GM23338 (cell line): ENCODE results near the gene BICDL2. TPM values are rescaled to one million over a fixed set of nuclear protein-coding genes. Genes with fewer than 3 reads are reported as not detected.
A peak's percentile ranks its signal among the peaks of the same experiment; 100 is the strongest.

Source experiments
- ATAC-seq: fragments of 200-7000 bp; cut with Tn5 transposase; 3 replicates; pipeline ENCODE4 v1.9.1; 2020
- DNase-seq: peaks from one replicate; pipeline ENCODE4 v3.0.0-alpha.2; 2015; ENCODE audit warnings: low spot score
- H2AFZ ChIP-seq: fragments of 200-600 bp; sonication (generic); 2 replicates; pipeline ENCODE4 v1.8.0; 2016; ENCODE audit warnings: antibody characterized with exemption, mild to moderate bottlenecking, moderate library complexity
- H3F3A ChIP-seq: fragments of 200-600 bp; sonication (generic); replicated peaks from 2 replicates; pipeline ENCODE4 v1.8.0; 2017; ENCODE audit warnings: antibody characterized with exemption, mixed run types, low read depth
- H3K27ac ChIP-seq: fragments of 200-600 bp; sonication (generic); 2 replicates; pipeline ENCODE4 v1.6.1; 2016; ENCODE audit warnings: low read depth
- H3K27me3 ChIP-seq: fragments of 200-600 bp; sonication (generic); 2 replicates; pipeline ENCODE4 v1.8.0; 2016; ENCODE audit warnings: mild to moderate bottlenecking, mixed run types, moderate library complexity; ENCODE audit not compliant: insufficient read depth
- H3K36me3 ChIP-seq: fragments of 200-600 bp; sonication (generic); 2 replicates; pipeline ENCODE4 v1.8.0; 2016; ENCODE audit warnings: mild to moderate bottlenecking; ENCODE audit not compliant: insufficient read depth
- H3K4me1 ChIP-seq: fragments of 200-600 bp; sonication (generic); 2 replicates; pipeline ENCODE4 v1.8.0; 2016; ENCODE audit warnings: mild to moderate bottlenecking, moderate library complexity; ENCODE audit not compliant: insufficient read depth
- H3K4me2 ChIP-seq: fragments of 200-600 bp; sonication (generic); 2 replicates; pipeline ENCODE4 v1.7.1; 2017; ENCODE audit warnings: mixed run types
- H3K4me3 ChIP-seq: fragments of 200-600 bp; sonication (generic); 2 replicates; pipeline ENCODE4 v1.6.1; 2016; ENCODE audit warnings: mixed run types
- H3K79me2 ChIP-seq: fragments of 200-600 bp; sonication (generic); replicated peaks from 2 replicates; pipeline ENCODE4 v1.8.0; 2017; ENCODE audit warnings: mild to moderate bottlenecking; ENCODE audit not compliant: insufficient read depth
- H3K9me2 ChIP-seq: fragments of 200-600 bp; sonication (generic); 2 replicates; pipeline ENCODE4 v1.8.0; 2017; ENCODE audit not compliant: insufficient read depth
- H4K20me1 ChIP-seq: fragments of 200-600 bp; sonication (generic); replicated peaks from 2 replicates; pipeline ENCODE4 v1.8.0; 2017; ENCODE audit warnings: mild to moderate bottlenecking; ENCODE audit not compliant: insufficient read depth
- H3K27ac Mint-ChIP-seq: 2 replicates; pipeline ENCODE4 v1.8.0; 2020; ENCODE audit warnings: inconsistent platforms, mild to moderate bottlenecking, moderate library complexity, mixed read lengths
- H3K27me3 Mint-ChIP-seq: 3 replicates; pipeline ENCODE4 v1.8.0; 2022; ENCODE audit warnings: low read depth, mild to moderate bottlenecking, moderate library complexity, mixed read lengths, inconsistent platforms; ENCODE audit not compliant: insufficient read depth, poor library complexity
- H3K36me3 Mint-ChIP-seq: 3 replicates; pipeline ENCODE4 v1.8.0; 2021; ENCODE audit warnings: low read depth, mild to moderate bottlenecking, inconsistent platforms, moderate library complexity, mixed read lengths
- H3K4me1 Mint-ChIP-seq: 3 replicates; pipeline ENCODE4 v1.8.0; 2020; ENCODE audit warnings: mild to moderate bottlenecking, inconsistent platforms, mixed read lengths
- H3K4me3 Mint-ChIP-seq: 3 replicates; pipeline ENCODE4 v1.8.0; 2021; ENCODE audit warnings: moderate library complexity, mild to moderate bottlenecking, inconsistent platforms, mixed read lengths
- H3K9me3 Mint-ChIP-seq: 3 replicates; pipeline ENCODE4 v1.8.0; 2020; ENCODE audit warnings: moderate library complexity, mild to moderate bottlenecking, inconsistent platforms, mixed read lengths
- CREB1 ChIP-seq: fragments of 250-450 bp; sonication (Bioruptor Pico); IDR thresholded peaks from 2 replicates; pipeline ENCODE4 v1.5.0; 2020; ENCODE audit warnings: low read depth, mild to moderate bottlenecking, moderate library complexity
- EZH2phosphoT487 ChIP-seq: fragments of 200-600 bp; sonication (generic); IDR thresholded peaks from one replicate; pipeline ENCODE4 v1.8.1; 2018; ENCODE audit warnings: antibody characterized with exemption; ENCODE audit not compliant: unreplicated experiment
- JUNB ChIP-seq: IDR thresholded peaks from one replicate; pipeline ENCODE4 v1.6.1; 2016; ENCODE audit warnings: antibody characterized with exemption; ENCODE audit not compliant: unreplicated experiment
- NANOG ChIP-seq: IDR thresholded peaks from 2 replicates; pipeline ENCODE4 v1.6.1; 2016; ENCODE audit warnings: antibody characterized with exemption, borderline replicate concordance
- POLR2AphosphoS5 ChIP-seq: IDR thresholded peaks from 2 replicates; pipeline ENCODE4 v1.6.1; 2016; ENCODE audit warnings: antibody characterized with exemption, low read depth
- STAT1 ChIP-seq: IDR thresholded peaks from one replicate; pipeline ENCODE4 v1.6.1; 2016; ENCODE audit warnings: antibody characterized with exemption; ENCODE audit not compliant: unreplicated experiment
- ZNF114 ChIP-seq: fragments of 250-450 bp; sonication (Bioruptor Pico); IDR thresholded peaks from 2 replicates; pipeline ENCODE4 v1.5.0; 2020; ENCODE audit warnings: mild to moderate bottlenecking, moderate library complexity
- ZNF331 ChIP-seq: fragments of 250-450 bp; sonication (Bioruptor Pico); IDR thresholded peaks from 2 replicates; pipeline ENCODE4 v1.5.0; 2020; ENCODE audit warnings: low read depth, mild to moderate bottlenecking, moderate library complexity
- polyA plus RNA-seq: library from polyadenylated mRNA; unstranded; fragments of >200 nt; fragmentation: Nextera tagmentation; extraction: Ambion mirVana; gene quantifications from 2 replicates; pipeline ENCODE4 v1.2.1, GENCODE V29; 2016
- total RNA-seq: library from RNA; depleted of rRNA; stranded (reverse); fragments of >200 nt; shearing (Covaris generic); gene quantifications from 2 replicates; pipeline ENCODE4 v1.2.3, GENCODE V29; 2014
- TF ChIP-seq, protein P1 (sequence below): fragments of 250-450 bp; sonication (Bioruptor Pico); IDR thresholded peaks from 2 replicates; pipeline ENCODE4 v1.5.0; 2020; ENCODE audit warnings: mild to moderate bottlenecking, moderate library complexity
- TF ChIP-seq, protein P2 (sequence below): IDR thresholded peaks from 2 replicates; pipeline ENCODE4 v1.6.1; 2016; ENCODE audit warnings: antibody characterized with exemption

BICDL2 gene
- total and polyA plus RNA-seq, 2 experiments from 2014 or later: 12.7 to 18.4 TPM

- no peak for DNase-seq
- Mint-ChIP-seq H3K9me3 (peaks cover 4% of the 10 kb centered on the region), H3K4me1 (peaks cover 31% of the 10 kb centered on the region), H3K36me3 (peaks cover 28% of the 10 kb centered on the region), H3K27ac (no peak overlapping the region), H3K27me3 (peaks cover 29% of the 10 kb centered on the region), H3K4me3 (no peak overlapping the region)
- Histone ChIP-seq H3K9me2 (no peaks in the 10 kb centered on the region), H3K27ac (no peak overlapping the region), H4K20me1 (peaks cover 17% of the 10 kb centered on the region), H3K4me3 (no peak overlapping the region), H2AFZ (no peak overlapping the region), H3K27me3 (peaks cover 16% of the 10 kb centered on the region), H3K4me1 (peaks cover 32% of the 10 kb centered on the region), H3F3A (peaks cover 34% of the 10 kb centered on the region), H3K36me3 (no peaks in the 10 kb centered on the region), H3K4me2 (no peak overlapping the region), H3K79me2 (no peaks in the 10 kb centered on the region)
- TF ChIP-seq CREB1 (CRISPR knock-in tag) (no peak), JUNB (no peak), ZNF114 (CRISPR knock-in tag) (no peak)
- no peak for ATAC-seq
Measured at GRCh38 chr16:3032624-3033023, 4.1 kb downstream of the BICDL2 start.

- no peak for DNase-seq
- H3F3A ChIP-seq: peaks cover 37% of the 10 kb centered on the region
- H3K27me3 Mint-ChIP-seq: peaks cover 24% of the 10 kb centered on the region
- no peaks in the 10 kb centered on the region for H3K36me3 ChIP-seq
- no peak overlapping the region for H3K27ac ChIP-seq
- no peak overlapping the region for H3K27ac Mint-ChIP-seq
- H3K79me2 ChIP-seq: no peaks in the 10 kb centered on the region
- H4K20me1 ChIP-seq: peaks cover 15% of the 10 kb centered on the region
- H3K4me3 Mint-ChIP-seq: peak overlapping the region; percentile 25; the same call in 1 of the 3 replicates
- H3K4me1 Mint-ChIP-seq: peaks cover 29% of the 10 kb centered on the region
- no peak overlapping the region for H3K4me3 ChIP-seq
- H3K4me2 ChIP-seq: peak overlapping the region; percentile 48; the same call in 1 of the 2 replicates
- H2AFZ ChIP-seq: no peak overlapping the region
- no peaks in the 10 kb centered on the region for H3K9me2 ChIP-seq
- peaks cover 46% of the 10 kb centered on the region for H3K36me3 Mint-ChIP-seq
- H3K27me3 ChIP-seq: peaks cover 16% of the 10 kb centered on the region
- H3K9me3 Mint-ChIP-seq: no peaks in the 10 kb centered on the region; the same call in 1 of the 3 replicates
- H3K4me1 ChIP-seq: peaks cover 28% of the 10 kb centered on the region
- ATAC-seq: no peak
- TF ChIP-seq ZNF331 (CRISPR knock-in tag): no peak
- TF ChIP-seq, protein P1, sequence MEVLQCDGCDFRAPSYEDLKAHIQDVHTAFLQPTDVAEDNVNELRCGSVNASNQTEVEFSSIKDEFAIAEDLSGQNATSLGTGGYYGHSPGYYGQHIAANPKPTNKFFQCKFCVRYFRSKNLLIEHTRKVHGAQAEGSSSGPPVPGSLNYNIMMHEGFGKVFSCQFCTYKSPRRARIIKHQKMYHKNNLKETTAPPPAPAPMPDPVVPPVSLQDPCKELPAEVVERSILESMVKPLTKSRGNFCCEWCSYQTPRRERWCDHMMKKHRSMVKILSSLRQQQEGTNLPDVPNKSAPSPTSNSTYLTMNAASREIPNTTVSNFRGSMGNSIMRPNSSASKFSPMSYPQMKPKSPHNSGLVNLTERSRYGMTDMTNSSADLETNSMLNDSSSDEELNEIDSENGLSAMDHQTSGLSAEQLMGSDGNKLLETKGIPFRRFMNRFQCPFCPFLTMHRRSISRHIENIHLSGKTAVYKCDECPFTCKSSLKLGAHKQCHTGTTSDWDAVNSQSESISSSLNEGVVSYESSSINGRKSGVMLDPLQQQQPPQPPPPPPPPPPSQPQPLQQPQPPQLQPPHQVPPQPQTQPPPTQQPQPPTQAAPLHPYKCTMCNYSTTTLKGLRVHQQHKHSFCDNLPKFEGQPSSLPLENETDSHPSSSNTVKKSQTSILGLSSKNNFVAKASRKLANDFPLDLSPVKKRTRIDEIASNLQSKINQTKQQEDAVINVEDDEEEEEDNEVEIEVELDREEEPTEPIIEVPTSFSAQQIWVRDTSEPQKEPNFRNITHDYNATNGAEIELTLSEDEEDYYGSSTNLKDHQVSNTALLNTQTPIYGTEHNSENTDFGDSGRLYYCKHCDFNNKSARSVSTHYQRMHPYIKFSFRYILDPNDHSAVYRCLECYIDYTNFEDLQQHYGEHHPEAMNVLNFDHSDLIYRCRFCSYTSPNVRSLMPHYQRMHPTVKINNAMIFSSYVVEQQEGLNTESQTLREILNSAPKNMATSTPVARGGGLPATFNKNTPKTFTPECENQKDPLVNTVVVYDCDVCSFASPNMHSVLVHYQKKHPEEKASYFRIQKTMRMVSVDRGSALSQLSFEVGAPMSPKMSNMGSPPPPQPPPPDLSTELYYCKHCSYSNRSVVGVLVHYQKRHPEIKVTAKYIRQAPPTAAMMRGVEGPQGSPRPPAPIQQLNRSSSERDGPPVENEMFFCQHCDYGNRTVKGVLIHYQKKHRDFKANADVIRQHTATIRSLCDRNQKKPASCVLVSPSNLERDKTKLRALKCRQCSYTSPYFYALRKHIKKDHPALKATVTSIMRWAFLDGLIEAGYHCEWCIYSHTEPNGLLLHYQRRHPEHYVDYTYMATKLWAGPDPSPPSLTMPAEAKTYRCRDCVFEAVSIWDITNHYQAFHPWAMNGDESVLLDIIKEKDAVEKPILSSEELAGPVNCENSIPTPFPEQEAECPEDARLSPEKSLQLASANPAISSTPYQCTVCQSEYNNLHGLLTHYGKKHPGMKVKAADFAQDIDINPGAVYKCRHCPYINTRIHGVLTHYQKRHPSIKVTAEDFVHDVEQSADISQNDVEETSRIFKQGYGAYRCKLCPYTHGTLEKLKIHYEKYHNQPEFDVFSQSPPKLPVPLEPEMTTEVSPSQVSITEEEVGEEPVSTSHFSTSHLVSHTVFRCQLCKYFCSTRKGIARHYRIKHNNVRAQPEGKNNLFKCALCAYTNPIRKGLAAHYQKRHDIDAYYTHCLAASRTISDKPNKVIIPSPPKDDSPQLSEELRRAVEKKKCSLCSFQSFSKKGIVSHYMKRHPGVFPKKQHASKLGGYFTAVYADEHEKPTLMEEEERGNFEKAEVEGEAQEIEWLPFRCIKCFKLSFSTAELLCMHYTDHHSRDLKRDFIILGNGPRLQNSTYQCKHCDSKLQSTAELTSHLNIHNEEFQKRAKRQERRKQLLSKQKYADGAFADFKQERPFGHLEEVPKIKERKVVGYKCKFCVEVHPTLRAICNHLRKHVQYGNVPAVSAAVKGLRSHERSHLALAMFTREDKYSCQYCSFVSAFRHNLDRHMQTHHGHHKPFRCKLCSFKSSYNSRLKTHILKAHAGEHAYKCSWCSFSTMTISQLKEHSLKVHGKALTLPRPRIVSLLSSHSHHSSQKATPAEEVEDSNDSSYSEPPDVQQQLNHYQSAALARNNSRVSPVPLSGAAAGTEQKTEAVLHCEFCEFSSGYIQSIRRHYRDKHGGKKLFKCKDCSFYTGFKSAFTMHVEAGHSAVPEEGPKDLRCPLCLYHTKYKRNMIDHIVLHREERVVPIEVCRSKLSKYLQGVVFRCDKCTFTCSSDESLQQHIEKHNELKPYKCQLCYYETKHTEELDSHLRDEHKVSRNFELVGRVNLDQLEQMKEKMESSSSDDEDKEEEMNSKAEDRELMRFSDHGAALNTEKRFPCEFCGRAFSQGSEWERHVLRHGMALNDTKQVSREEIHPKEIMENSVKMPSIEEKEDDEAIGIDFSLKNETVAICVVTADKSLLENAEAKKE: no peak
- no peak for TF ChIP-seq ZNF114 (CRISPR knock-in tag)
- no peak for TF ChIP-seq POLR2AphosphoS5
- no peak for TF ChIP-seq STAT1
- TF ChIP-seq, protein P2, sequence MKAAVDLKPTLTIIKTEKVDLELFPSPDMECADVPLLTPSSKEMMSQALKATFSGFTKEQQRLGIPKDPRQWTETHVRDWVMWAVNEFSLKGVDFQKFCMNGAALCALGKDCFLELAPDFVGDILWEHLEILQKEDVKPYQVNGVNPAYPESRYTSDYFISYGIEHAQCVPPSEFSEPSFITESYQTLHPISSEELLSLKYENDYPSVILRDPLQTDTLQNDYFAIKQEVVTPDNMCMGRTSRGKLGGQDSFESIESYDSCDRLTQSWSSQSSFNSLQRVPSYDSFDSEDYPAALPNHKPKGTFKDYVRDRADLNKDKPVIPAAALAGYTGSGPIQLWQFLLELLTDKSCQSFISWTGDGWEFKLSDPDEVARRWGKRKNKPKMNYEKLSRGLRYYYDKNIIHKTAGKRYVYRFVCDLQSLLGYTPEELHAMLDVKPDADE: no peak
- no peak for TF ChIP-seq NANOG
- TF ChIP-seq CREB1 (CRISPR knock-in tag): no peak
- TF ChIP-seq EZH2phosphoT487: no peak
Measured at GRCh38 chr16:3030222-3031212, 6.2 kb downstream of the BICDL2 start.
